ENCODE results near the gene KRT23.

- TF ChIP-seq CTCF (conservative IDR thresholded peaks at IDR 0.05; ENCODE audit: low read length) (no peak), EZH2phosphoT487 (IDR thresholded peaks at IDR 0.05; ENCODE audit: borderline replicate concordance) (no peak)
Observed at GRCh38 chr17:40909755-40910154, 27.7 kb downstream of the KRT23 start.
